Thyroid gland (tissue), 4 donors: Measurements from ENCODE around the gene NEDD4L.

Source experiments
- POLR2A ChIP-seq, 2 donors: fragments of 450-650 bp; IDR thresholded peaks; one replicate each; pipeline ENCODE4 v1.6.1; 2017; ENCODE audit warnings: antibody characterized with exemption in 2 of 2, mild to moderate bottlenecking in 2 of 2, moderate library complexity in 1 of 2
- TF ChIP-seq, protein P1 (sequence below), 6 experiments: fragments of 200-600 bp in 3 of 6; fragments of 450-650 bp in 3 of 6; sonication (generic) in 3 of 6; IDR thresholded peaks; one replicate each; pipeline ENCODE4 v1.5.1; 2016 to 2019; ENCODE audit warnings: antibody characterized with exemption in 6 of 6, mild to moderate bottlenecking in 2 of 6, inconsistent platforms in 1 of 6, moderate library complexity in 1 of 6

DNA sequence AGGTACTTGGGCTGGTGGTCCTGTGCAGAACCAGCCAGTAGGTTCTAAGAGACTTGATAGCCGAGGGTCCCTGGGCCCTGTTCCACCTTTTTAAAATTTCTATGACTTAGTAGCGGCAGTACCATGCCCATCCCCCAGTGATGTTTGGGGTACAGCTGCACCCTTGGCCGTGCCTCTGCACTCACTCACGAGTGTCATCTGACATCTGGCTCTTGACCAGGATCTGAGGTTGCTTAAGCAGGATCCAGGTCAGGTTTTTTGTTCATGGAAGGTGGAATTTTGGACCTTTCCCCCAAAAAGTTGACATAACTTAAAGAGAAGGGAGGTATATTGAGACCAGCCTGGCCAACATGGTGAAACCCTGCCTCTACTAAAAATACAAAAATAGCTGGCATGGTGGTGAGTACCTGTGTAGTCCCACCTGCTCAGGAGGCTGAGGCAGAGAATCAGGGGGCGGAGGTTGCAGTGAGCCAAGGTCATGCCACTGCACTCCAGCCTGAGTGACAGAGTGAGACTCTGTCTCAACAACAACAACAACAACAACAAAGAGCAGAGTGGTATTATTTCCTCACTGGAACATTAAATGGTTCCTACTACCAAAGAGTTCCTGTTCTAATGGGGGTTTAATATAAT lies 163.6 kb downstream of the NEDD4L start:
- TF ChIP-seq, protein P1, sequence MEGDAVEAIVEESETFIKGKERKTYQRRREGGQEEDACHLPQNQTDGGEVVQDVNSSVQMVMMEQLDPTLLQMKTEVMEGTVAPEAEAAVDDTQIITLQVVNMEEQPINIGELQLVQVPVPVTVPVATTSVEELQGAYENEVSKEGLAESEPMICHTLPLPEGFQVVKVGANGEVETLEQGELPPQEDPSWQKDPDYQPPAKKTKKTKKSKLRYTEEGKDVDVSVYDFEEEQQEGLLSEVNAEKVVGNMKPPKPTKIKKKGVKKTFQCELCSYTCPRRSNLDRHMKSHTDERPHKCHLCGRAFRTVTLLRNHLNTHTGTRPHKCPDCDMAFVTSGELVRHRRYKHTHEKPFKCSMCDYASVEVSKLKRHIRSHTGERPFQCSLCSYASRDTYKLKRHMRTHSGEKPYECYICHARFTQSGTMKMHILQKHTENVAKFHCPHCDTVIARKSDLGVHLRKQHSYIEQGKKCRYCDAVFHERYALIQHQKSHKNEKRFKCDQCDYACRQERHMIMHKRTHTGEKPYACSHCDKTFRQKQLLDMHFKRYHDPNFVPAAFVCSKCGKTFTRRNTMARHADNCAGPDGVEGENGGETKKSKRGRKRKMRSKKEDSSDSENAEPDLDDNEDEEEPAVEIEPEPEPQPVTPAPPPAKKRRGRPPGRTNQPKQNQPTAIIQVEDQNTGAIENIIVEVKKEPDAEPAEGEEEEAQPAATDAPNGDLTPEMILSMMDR (IDR thresholded peaks at IDR 0.05): no peak
- TF ChIP-seq POLR2A (IDR thresholded peaks at IDR 0.05): no peak
